HEK293 (cell line): ENCODE results near the gene SCGB1C1.

Source experiments
- BCL11A ChIP-seq: fragments of 450-650 bp; formaldehyde crosslinking; IDR thresholded peaks from 2 replicates; pipeline ENCODE4 v1.5.1; 2016; ENCODE audit warnings: low read depth, missing biosample characterization, missing genetic modification characterization
- CTCF ChIP-seq: fragments of 450-650 bp; formaldehyde crosslinking; IDR thresholded peaks from 2 replicates; pipeline ENCODE4 v1.5.1; 2016; ENCODE audit warnings: missing biosample characterization, missing genetic modification characterization
- GLI4 ChIP-seq: fragments of 450-650 bp; formaldehyde crosslinking; IDR thresholded peaks from 2 replicates; pipeline ENCODE4 v1.5.1; 2016; ENCODE audit warnings: missing biosample characterization, missing genetic modification characterization
- KLF1 ChIP-seq: fragments of 450-650 bp; formaldehyde crosslinking; IDR thresholded peaks from 2 replicates; pipeline ENCODE4 v1.5.1; 2016; ENCODE audit warnings: missing biosample characterization, missing genetic modification characterization
- KLF8 ChIP-seq: fragments of 450-650 bp; formaldehyde crosslinking; IDR thresholded peaks from 2 replicates; pipeline ENCODE4 v1.5.1; 2016; ENCODE audit warnings: missing biosample characterization, missing genetic modification characterization
- OSR2 ChIP-seq: fragments of 450-650 bp; formaldehyde crosslinking; IDR thresholded peaks from 2 replicates; pipeline ENCODE4 v1.5.1; 2016; ENCODE audit warnings: missing biosample characterization, missing genetic modification characterization
- PATZ1 ChIP-seq: fragments of 450-650 bp; formaldehyde crosslinking; IDR thresholded peaks from 2 replicates; pipeline ENCODE4 v1.5.1; 2016; ENCODE audit warnings: missing biosample characterization, missing genetic modification characterization
- REST ChIP-seq: fragments of 450-650 bp; formaldehyde crosslinking; IDR thresholded peaks from 2 replicates; pipeline ENCODE4 v1.5.1; 2016; ENCODE audit warnings: missing biosample characterization, missing genetic modification characterization
- SP3 ChIP-seq: fragments of 450-650 bp; formaldehyde crosslinking; IDR thresholded peaks from 2 replicates; pipeline ENCODE4 v1.5.1; 2016; ENCODE audit warnings: missing biosample characterization, missing genetic modification characterization
- SP7 ChIP-seq: fragments of 450-650 bp; formaldehyde crosslinking; IDR thresholded peaks from 2 replicates; pipeline ENCODE4 v1.5.1; 2016; ENCODE audit warnings: missing biosample characterization, missing genetic modification characterization
- YY1 ChIP-seq: fragments of 450-650 bp; formaldehyde crosslinking; IDR thresholded peaks from 2 replicates; pipeline ENCODE4 v1.5.1; 2018; ENCODE audit warnings: missing biosample characterization, missing genetic modification characterization
- ZBTB26 ChIP-seq: fragments of 450-650 bp; formaldehyde crosslinking; optimal IDR thresholded peaks from 2 replicates; pipeline ENCODE3; 2016; ENCODE audit warnings: missing biosample characterization, mild to moderate bottlenecking, missing genetic modification characterization
- ZNF16 ChIP-seq: fragments of 450-650 bp; formaldehyde crosslinking; IDR thresholded peaks from 2 replicates; pipeline ENCODE4 v1.5.1; 2016; ENCODE audit warnings: low read depth, missing biosample characterization, missing genetic modification characterization
- ZNF169 ChIP-seq: fragments of 450-650 bp; formaldehyde crosslinking; IDR thresholded peaks from 2 replicates; pipeline ENCODE4 v1.5.1; 2016; ENCODE audit warnings: missing biosample characterization, missing genetic modification characterization
- ZNF398 ChIP-seq: fragments of 450-650 bp; formaldehyde crosslinking; IDR thresholded peaks from 2 replicates; pipeline ENCODE4 v1.5.1; 2017; ENCODE audit warnings: missing biosample characterization, missing genetic modification characterization
- ZNF426 ChIP-seq: fragments of 450-650 bp; formaldehyde crosslinking; IDR thresholded peaks from 2 replicates; pipeline ENCODE4 v1.5.1; 2017; ENCODE audit warnings: missing biosample characterization, missing genetic modification characterization, mild to moderate bottlenecking, inconsistent platforms, moderate library complexity
- ZNF501 ChIP-seq: fragments of 450-650 bp; formaldehyde crosslinking; IDR thresholded peaks from 2 replicates; pipeline ENCODE4 v1.5.1; 2016; ENCODE audit warnings: missing biosample characterization, missing genetic modification characterization
- ZNF518A ChIP-seq: fragments of 450-650 bp; formaldehyde crosslinking; conservative IDR thresholded peaks from 2 replicates; pipeline ENCODE4 v1.5.1; 2016; ENCODE audit warnings: low read depth, missing biosample characterization, missing genetic modification characterization
- ZNF626 ChIP-seq: fragments of 450-650 bp; sonication (Bioruptor Pico); formaldehyde crosslinking; IDR thresholded peaks from 2 replicates; pipeline ENCODE4 v1.5.1; 2018; ENCODE audit warnings: missing biosample characterization, missing genetic modification characterization, inconsistent platforms
- ZNF692 ChIP-seq: fragments of 450-650 bp; formaldehyde crosslinking; IDR thresholded peaks from 2 replicates; pipeline ENCODE4 v1.5.1; 2016; ENCODE audit warnings: missing biosample characterization, missing genetic modification characterization
- ZNF792 ChIP-seq: fragments of 450-650 bp; formaldehyde crosslinking; IDR thresholded peaks from 2 replicates; pipeline ENCODE4 v1.5.1; 2016; ENCODE audit warnings: missing biosample characterization, missing genetic modification characterization
- ZXDB ChIP-seq: fragments of 450-650 bp; formaldehyde crosslinking; IDR thresholded peaks from 2 replicates; pipeline ENCODE4 v1.5.1; 2016; ENCODE audit warnings: missing biosample characterization, missing genetic modification characterization

The SCGB1C1 gene

GRCh38 chr11:207208-207862 lies 14.5 kb downstream of the SCGB1C1 start, which contains the start of the genes BET1L and RIC8A (continued):
- TF ChIP-seq ZNF398 (tag by site-specific recombination) (no peak), ZNF518A (tag by site-specific recombination) (peak; percentile 63), ZNF16 (no peak), PATZ1 (tag by site-specific recombination) (peak; percentile 71), OSR2 (tag by site-specific recombination) (0 out of 2 replicates have a peak, but pooled peaks have one; percentile 14), BCL11A (no peak), REST (tag by site-specific recombination) (peak; percentile 78), GLI4 (tag by site-specific recombination) (no peak), SP3 (tag by site-specific recombination) (peak; percentile 91), ZNF169 (tag by site-specific recombination) (no peak), ZNF626 (no peak), ZBTB26 (tag by site-specific recombination) (peak; percentile 89), ZNF692 (tag by site-specific recombination) (0 out of 2 replicates have a peak, but pooled peaks have one; percentile 26), ZNF426 (tag by site-specific recombination) (no peak), KLF1 (tag by site-specific recombination) (peak; percentile 26; the same call in 1 of the 2 replicates), SP7 (tag by site-specific recombination) (no peak; the same call in 1 of the 2 replicates), ZNF792 (tag by site-specific recombination) (no peak), ZNF501 (tag by site-specific recombination) (no peak), YY1 (peak; percentile 50; the same call in 1 of the 2 replicates), CTCF (no peak; the same call in 1 of the 2 replicates), ZXDB (tag by site-specific recombination) (no peak; the same call in 1 of the 2 replicates), KLF8 (tag by site-specific recombination) (peak; percentile 66)
